Measurements from ENCODE around the gene GARIN5A.

GRCh38 chr19:50475736-50476223 is 868 bp downstream of the GARIN5A start:
- TF ChIP-seq EZH2 (IDR thresholded peaks at IDR 0.05; ENCODE audit: low read depth, unreplicated experiment) (no peak), CTCF (conservative IDR thresholded peaks at IDR 0.05; ENCODE audit: low read depth in 2 of 2) (no peak), REST (IDR thresholded peaks at IDR 0.05; ENCODE audit: unreplicated experiment) (no peak), JUNB (IDR thresholded peaks at IDR 0.05; ENCODE audit: unreplicated experiment) (no peak), POLR2AphosphoS5 (IDR thresholded peaks at IDR 0.05; ENCODE audit: low read depth) (no peak), CREB1 (CRISPR knock-in tag; IDR thresholded peaks at IDR 0.05; ENCODE audit: low read depth) (no peak), STAT1 (IDR thresholded peaks at IDR 0.05; ENCODE audit: unreplicated experiment) (no peak), ZNF114 (CRISPR knock-in tag; IDR thresholded peaks at IDR 0.05) (no peak), EZH2phosphoT487 (IDR thresholded peaks at IDR 0.05; ENCODE audit: unreplicated experiment) (no peak), ZNF462 (CRISPR knock-in tag; IDR thresholded peaks at IDR 0.05) (no peak), NANOG (IDR thresholded peaks at IDR 0.05; ENCODE audit: borderline replicate concordance) (no peak), ETS1 (IDR thresholded peaks at IDR 0.05) (no peak)
